GM18951 (cell line): ENCODE data around the gene VTI1A.
"Not testable (repeated sequence)": the region's sequence is repeated elsewhere in the genome, so short reads cannot be mapped to it uniquely, and the experiment has no call there.

Source experiments
- POLR2A ChIP-seq: IDR thresholded peaks from 4 replicates; pipeline ENCODE4 v1.6.1; 2011; ENCODE audit warnings: mild to moderate bottlenecking; ENCODE audit not compliant: insufficient read length, insufficient read depth; ENCODE audit errors: extremely low read depth
- in situ Hi-C: fragments of 300-500 bp; cut with MboI; formaldehyde crosslinking; loops from one replicate; pipeline ENCODE4 v1.12.0; 2022; ENCODE audit warnings: low sequenced_read_pairs, mixed read lengths, inconsistent platforms; ENCODE audit not compliant: unreplicated experiment

The VTI1A gene

DNA sequence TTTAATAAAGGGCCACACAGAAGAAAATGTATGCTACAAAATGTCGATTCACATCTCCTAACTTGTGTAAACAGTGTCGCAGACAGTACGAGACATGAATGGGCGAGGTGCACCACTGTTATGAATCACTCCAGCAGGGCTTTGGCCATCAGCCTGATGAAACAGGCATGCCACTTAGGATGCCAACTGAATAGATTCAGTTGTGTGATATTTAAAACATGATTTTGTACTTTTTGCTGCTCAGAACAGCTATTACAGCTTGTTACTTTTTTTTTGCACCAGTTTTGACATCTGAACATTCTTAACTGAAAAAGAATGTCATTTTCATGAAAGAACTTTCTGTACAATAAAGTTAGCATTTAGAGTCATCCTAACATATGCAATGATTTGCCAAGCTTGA is 138.1 kb downstream of the VTI1A start:
- no peak for TF ChIP-seq POLR2A
- in situ Hi-C loops = no loop called here

DNA sequence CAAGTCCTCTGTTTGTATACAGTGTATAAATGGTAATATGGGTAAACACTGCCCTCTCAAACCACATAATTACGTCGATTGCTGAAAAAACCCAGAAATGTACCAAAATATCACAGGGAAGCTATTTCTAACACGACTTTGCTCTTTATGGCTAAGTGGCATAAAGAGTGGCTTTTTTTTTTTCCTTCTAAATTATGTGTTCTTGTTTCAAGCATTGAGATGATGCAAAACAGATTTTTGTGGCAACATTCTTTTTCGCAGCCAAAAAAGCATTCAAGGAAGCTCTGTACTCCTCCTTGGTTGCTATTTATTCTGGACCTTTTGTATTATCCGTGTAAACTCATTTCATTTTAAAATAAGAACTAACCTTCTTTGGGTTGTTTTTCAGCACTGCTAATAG is 138.9 kb downstream of the VTI1A start:
- TF ChIP-seq POLR2A = no peak
- in situ Hi-C loops = no loop called here

DNA sequence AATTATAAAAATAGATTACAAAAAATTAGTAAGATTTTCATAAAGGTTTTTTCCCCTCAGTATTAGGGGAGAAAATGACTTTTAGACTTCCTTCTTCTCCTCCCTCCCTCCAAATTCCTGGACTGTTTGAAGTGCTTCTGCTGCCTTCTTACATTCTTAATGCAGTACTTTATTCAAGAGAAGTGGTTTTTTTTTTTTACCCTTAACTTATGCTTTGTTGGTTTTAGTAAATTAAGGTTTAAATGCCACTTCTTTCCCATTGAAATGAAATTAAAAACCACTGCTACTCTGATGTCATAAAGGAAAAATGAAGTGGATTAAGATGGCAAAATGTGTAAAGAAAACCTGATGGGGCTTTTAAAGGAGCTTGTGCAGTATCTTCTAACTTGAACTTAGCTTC is 140.7 kb downstream of the VTI1A start:
- in situ Hi-C loops = no loop called here
- TF ChIP-seq POLR2A = no peak

DNA sequence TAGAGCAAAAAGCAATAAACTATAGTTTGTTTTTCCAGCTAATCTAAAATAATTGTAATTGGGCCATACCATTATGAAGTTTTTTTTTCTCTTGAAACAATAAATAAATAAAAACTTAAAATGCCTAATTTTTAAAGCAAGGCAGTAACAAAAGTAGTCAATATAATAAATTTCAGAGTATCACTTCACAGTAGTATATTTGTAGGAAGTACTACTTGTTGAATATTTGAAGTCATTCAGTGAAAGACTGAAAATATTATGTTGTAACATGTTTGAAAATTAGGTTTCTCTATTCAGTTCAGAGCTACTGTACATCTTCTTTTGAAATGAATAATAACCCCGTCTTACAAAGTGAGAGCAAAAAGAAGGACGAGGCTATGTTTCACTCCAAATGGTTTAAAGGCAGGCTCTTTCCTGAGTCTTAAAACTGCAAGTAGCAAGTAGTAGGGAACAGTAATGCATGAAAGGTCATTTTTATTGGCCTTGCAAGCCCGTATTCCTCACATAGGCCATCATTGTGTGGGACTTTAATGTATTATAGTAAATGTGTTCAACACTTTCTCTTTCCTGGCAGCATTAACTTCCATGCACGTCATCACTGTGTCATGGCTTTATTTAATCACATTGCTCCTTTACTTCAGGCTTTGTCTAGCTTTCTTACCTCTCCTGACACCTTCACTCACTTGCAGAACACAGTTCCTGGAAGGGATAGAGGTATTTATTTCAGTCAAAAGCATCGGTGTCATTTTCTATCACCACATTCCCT is 141.4 kb downstream of the VTI1A start:
- no peak for TF ChIP-seq POLR2A
- in situ Hi-C loops = no loop called here

DNA sequence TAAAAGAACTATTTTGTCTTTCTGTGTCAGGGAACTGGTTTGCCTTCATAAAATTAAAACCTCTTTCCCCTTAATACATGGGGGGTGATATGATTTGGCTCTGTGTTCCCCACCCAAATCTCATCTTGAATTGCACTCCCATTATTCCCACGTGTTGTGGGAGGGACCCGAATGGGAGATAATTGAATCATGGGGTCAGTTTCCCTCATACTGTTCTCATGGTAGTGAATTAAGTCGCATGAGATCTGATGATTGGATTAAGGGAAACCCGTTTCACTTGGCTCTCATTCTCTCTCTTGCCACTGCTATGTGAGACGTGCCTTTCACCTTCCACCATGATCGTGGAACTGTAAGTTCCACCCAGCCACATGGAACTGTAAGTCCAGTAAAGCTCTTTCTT is 142.1 kb downstream of the VTI1A start:
- TF ChIP-seq POLR2A = no peak
- in situ Hi-C loops = no loop called here

DNA sequence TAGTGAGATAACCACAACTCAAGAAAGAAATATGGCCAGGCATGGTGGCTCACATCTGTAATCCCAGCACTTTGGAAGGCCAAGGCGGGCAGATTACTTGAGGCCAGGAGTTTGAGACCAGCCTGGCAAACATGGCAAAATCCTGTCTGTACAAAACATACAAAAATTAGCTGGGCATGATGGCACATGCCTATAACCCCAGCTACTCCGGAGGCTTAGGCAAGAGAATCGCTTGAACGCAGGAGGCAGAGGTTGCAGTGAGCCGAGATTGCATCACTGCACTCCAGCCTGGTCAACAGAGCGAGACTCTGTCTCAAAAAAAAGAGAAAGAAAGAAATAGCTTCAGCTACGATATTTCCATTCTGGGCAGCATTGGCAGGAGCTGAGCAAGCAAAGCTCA is 143.8 kb downstream of the VTI1A start:
- in situ Hi-C loops = not testable (repeated sequence)

DNA sequence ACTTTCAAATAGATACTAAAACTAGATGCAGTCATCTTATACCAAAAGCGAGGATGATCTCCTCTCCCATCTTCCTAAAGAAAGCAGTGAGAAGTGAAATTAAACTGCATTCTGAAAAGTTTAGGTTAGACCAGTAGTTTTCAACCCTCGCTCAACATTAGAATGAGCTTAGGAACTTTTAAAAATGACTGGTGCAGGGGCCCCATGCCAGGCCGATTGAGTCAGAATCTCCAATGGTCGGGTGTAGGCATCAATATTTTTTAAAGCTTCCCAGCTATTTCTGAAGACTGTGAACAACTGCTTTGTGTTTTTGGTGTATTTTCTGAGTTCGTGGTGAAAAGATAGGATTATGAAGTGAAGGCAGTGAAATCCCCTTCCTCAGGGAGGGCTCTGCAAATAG is 146.0 kb downstream of the VTI1A start:
- TF ChIP-seq POLR2A = no peak
- in situ Hi-C loops = no loop called here

DNA sequence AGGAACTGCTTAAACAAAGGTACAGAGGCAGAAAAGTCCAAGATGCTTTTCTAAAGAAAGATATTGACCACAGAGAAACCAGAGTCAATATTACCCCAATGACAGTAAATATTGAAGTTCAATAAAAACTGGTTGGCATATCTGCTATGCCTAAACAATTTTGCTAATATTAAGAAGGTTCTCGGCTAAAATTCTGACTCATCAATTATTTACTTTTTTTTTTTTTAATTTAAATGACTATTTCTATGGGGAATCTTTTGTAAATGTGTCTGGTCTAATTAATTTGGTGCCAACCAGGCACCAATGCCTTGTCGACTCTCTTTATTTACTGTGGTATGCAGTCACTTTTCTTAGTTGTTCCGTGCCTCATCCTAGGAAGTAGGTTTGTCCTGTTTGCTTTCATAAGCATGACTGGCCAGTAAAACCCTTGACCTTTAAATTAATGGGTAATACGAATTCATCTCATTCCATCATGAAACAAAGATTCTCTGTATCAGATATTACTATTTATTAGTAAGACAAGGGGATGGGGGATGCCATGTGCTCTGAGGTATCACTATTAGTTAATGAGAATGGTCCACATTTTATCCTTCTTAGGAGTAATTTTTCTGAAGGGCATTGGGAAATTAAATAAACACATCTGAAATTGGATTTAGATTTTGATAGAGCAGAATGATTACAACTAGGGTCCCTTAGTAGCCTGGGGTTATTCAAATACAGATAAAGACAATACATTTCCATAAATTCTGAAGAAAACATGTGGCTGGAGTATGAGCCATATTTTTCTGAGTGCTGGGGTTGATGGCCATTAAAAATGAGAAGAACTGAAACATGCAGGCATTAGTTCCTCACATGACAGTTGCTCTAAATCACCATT is 154.4 kb downstream of the VTI1A start:
- no peak for TF ChIP-seq POLR2A

DNA sequence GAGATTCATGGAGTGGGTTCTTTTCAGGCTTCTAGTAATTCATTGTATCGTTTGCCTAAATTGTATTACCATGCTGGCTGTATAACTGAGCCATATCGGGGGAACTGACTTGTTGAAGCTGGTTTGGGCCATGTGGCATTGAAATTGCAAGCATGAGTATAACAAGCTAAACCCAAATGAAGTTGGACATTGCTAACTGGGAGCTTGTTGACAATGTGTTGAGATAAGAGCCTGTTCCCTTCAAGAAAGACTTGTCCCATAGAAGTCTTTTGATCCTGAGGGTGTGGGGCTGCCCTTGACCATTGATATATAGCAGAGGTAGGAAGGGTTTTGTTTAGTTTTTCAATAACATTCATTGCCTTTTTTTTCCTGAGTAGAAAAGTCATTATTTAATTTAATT is 156.0 kb downstream of the VTI1A start:
- in situ Hi-C loops = no loop called here
- TF ChIP-seq POLR2A = no peak

More for the DNA sequence above, 154.4 kb downstream of the VTI1A start:
- in situ Hi-C loops = no loop called here

DNA sequence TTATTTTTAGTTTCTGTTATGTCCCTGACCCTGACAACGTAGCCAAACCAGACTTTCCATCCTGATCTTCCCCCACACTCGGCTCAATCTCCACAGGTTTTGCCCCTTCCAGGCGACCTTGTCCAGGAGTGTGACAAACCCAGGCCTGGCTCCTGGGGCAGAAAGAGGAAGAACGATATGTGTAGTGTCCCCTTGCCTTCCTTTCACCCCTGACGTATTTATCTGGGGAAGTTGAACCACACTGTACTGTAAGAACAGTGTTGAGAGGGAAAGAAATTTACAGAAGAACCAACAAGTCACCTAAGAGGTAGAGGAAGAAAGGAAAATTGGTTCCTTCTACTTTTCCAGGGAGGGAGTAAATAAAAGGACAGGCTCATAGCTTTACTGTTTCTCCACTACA is 158.0 kb downstream of the VTI1A start:
- in situ Hi-C loops = no loop called here
- TF ChIP-seq POLR2A = no peak

DNA sequence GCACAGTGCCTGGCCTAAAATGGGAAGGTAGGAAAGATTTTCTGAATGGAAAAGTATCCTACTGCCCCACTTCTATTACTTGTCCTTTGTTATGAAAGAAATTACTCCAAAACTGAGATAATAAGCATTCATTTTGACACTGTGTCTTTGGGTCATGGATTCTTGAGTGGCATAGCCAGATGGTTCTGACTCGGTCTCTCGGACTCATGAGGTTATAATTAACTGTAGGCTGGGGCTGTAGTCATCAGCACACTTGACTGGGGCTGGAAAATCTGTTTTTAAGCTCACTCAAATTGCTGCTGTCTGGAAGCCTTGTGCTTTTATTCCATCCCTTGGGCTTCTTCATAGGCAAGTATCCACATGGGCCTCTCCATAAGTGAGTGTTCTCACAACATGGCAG is 160.5 kb downstream of the VTI1A start:
- in situ Hi-C loops = no loop called here
- no peak for TF ChIP-seq POLR2A

DNA sequence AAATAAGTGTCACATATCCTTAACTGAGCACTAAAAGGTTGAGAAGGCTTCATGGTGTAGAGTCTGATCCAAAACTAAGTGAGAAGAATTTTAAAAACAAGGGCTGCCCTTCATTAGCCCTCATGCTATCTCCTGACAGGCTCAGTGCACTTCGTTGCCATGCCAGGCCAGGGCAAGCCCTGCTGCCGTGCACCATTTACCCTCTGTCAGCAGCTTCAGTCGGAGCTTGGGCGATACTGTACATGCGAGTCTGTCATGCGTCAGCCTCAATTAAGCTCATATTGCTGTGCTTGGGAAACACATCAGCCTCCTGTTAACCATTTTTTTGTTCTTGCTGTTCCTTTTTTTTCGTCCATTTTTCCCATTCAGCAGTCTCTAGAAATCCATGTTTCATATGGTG is 166.6 kb downstream of the VTI1A start:
- in situ Hi-C loops = no loop called here
- TF ChIP-seq POLR2A = no peak

DNA sequence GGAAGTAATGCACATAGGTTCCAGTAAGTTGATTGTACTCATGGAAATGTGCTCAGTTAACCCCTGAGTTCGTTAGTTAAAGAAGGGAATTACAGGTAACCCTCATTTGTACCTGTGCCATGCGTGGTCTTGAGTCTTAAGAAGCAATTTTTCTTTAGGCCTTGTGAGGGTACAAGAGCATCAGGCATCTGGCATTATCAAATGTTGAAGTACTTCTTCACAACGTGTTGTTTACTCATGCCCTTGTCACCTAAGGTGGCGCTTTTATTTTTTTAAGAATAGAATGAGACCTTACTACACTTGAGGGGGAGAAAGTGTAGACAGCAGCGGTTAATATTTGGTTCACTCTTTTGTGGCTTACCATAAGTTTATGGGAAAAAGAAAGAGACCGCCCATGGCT is 167.1 kb downstream of the VTI1A start:
- in situ Hi-C loops = no loop called here
- no peak for TF ChIP-seq POLR2A

DNA sequence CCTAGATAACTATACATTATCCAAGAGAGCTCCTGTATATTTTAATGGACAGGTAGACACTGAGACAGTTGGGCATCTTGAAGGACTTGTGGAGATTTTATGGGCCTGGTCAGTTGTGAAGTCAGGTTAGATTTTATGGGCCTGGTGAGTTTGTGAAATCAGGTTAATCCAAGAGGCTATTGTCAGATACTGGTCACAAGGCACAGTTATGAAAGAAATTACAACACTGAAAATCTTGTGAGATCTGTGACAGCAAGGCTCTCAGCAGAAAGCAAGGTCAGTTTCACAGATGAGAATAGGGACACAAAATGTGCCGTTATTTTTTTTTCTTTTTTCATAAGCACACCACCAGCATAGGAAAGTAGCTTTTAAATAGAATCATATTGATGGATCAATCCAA is 167.6 kb downstream of the VTI1A start:
- TF ChIP-seq POLR2A = no peak
- in situ Hi-C loops = no loop called here
